ENCODE measurements around the gene POLR1H. TPM values are rescaled to one million over a fixed set of nuclear protein-coding genes. Genes with fewer than 3 reads are reported as not detected.

Gene POLR1H
- total RNA-seq, 2 experiments from 2014 or later, result 36.5 to 39.4 TPM

- peaks cover 39% of the 10 kb centered on the region for H3K4me1 ChIP-seq (ENCODE audit: insufficient read depth, low read length)
- no peak for TF ChIP-seq CTCF (IDR thresholded peaks at IDR 0.05)
- peaks cover 53% of the 10 kb centered on the region for H3K36me3 ChIP-seq (ENCODE audit: insufficient read depth, low read length)
- H3K27me3 ChIP-seq (ENCODE audit: control insufficient read depth in 1 of 2, insufficient read depth in 2 of 2, low read length in 2 of 2), result peaks cover 6% of the 10 kb centered on the region in 2 experiments
- peak overlapping the region; percentile 94 for H3K4me3 Mint-ChIP-seq
- H3K36me3 Mint-ChIP-seq (ENCODE audit: low read depth), result peaks cover 88% of the 10 kb centered on the region
- CTCF ChIA-PET, result interaction anchor here (0.6 to 1.6 kb wide), 3 partner anchors 37 to 417 kb away, joined by 3 to 5 read pairs (median 5); no protein-coding TSS in a partner anchor
- POLR2A ChIA-PET, result interaction anchor here (0.6 to 2.3 kb wide), 18 partner anchors 9 to 1893 kb away, joined by 3 to 17 read pairs (median 4); partner anchors contain the start of genes NELFE, SKIC2 and TRIM26
- intact Hi-C loops (cut with DNase I, micrococcal nuclease), result loop anchor here (2.0 to 10.0 kb wide), 7 partner anchors 37 to 1889 kb away; partner anchors contain the start of genes GNL1 (in 1 of the 2), HLA-A (in 1 of the 2), NELFE (in 1 of the 2) and PRR3 (in 1 of the 2)
- ATAC-seq (ENCODE audit: poor library complexity) (no peak), DNase-seq (peak in 3 of 14 experiments; percentile 47 to 52 (median 47))
- peaks cover 72% of the 10 kb centered on the region for H3K4me1 Mint-ChIP-seq (ENCODE audit: low read depth)
- H3K27me3 Mint-ChIP-seq, result peaks cover 10% of the 10 kb centered on the region
- no peaks in the 10 kb centered on the region for H3K9me3 Mint-ChIP-seq
- no peaks in the 10 kb centered on the region for H3K9me3 ChIP-seq (ENCODE audit: control insufficient read depth in 1 of 2, insufficient read depth in 1 of 2, low read length in 2 of 2)
- H3K4me3 ChIP-seq (ENCODE audit: low read length), result peak overlapping the region; percentile 79
- peak overlapping the region; percentile 71 to 83 for H3K27ac ChIP-seq (ENCODE audit: low read depth in 1 of 2, low read length in 2 of 2)
- peak overlapping the region; percentile 96 for H3K27ac Mint-ChIP-seq
Measured at GRCh38 chr6:30066082-30066481, 5.0 kb downstream of the POLR1H start.

GRCh38 chr6:30066577-30067459 lies 5.8 kb downstream of the POLR1H start, which contains the start of gene PPP1R11:
PPP1R11 (plus strand) TSS chr6:30067198; CDS start chr6:30067411, 213 bp downstream.
- peak within 1 kb of the TSS; percentile 83 to 96 for H3K27ac ChIP-seq (ENCODE audit: low read depth in 1 of 2, low read length in 2 of 2)
- peaks cover 80% of the 10 kb centered on the region for H3K36me3 Mint-ChIP-seq (ENCODE audit: low read depth)
- peaks cover 69% of the 10 kb centered on the region for H3K4me1 Mint-ChIP-seq (ENCODE audit: low read depth)

More at GRCh38 chr6:30066577-30067459, 5.8 kb downstream of the POLR1H start, which contains the start of gene PPP1R11:
- H3K4me3 Mint-ChIP-seq, result peak within 1 kb of the TSS; percentile 94
- H3K27ac Mint-ChIP-seq, result peak within 1 kb of the TSS; percentile 96
- peaks cover 9% of the 10 kb centered on the region in 2 experiments for H3K27me3 ChIP-seq (ENCODE audit: control insufficient read depth in 1 of 2, insufficient read depth in 2 of 2, low read length in 2 of 2)
- no peak for TF ChIP-seq CTCF (IDR thresholded peaks at IDR 0.05)
- no peaks in the 10 kb centered on the region for H3K9me3 Mint-ChIP-seq
- DNase-seq (peak; percentile 95 to 100 (median 98)), ATAC-seq (ENCODE audit: poor library complexity) (peak; percentile 95)
- intact Hi-C loops (cut with DNase I, micrococcal nuclease), result loop anchor here (1.0 to 10.0 kb wide), 8 partner anchors 35 to 1888 kb away; partner anchors contain the start of genes GNL1 (in 1 of the 2), HLA-A (in 1 of the 2), NELFE (in 1 of the 2) and PRR3 (in 1 of the 2)
- ChIA-PET POLR2A (interaction anchor here (0.6 to 2.3 kb wide), 18 partner anchors 8 to 1892 kb away, joined by 3 to 17 read pairs (median 4); partner anchors contain the start of genes NELFE, SKIC2 and TRIM26), CTCF (interaction anchor here (1.4 to 1.6 kb wide), 2 partner anchors 36 to 64 kb away, joined by 5 read pairs; no protein-coding TSS in a partner anchor)
- peaks cover 53% of the 10 kb centered on the region for H3K36me3 ChIP-seq (ENCODE audit: insufficient read depth, low read length)
- H3K4me3 ChIP-seq (ENCODE audit: low read length), result peak within 1 kb of the TSS; percentile 79
- no peaks in the 10 kb centered on the region for H3K9me3 ChIP-seq (ENCODE audit: control insufficient read depth in 1 of 2, insufficient read depth in 1 of 2, low read length in 2 of 2)
- peaks cover 14% of the 10 kb centered on the region for H3K27me3 Mint-ChIP-seq
- H3K4me1 ChIP-seq (ENCODE audit: insufficient read depth, low read length), result peaks cover 42% of the 10 kb centered on the region
